Umbilical cord (tissue), 2 donors: ENCODE data around the gene URB2. TPM values are rescaled to one million over a fixed set of nuclear protein-coding genes. Genes with fewer than 3 reads are reported as not detected.
A peak's percentile ranks its signal among the peaks of the same experiment; 100 is the strongest.

Source experiments
- DNase-seq: peaks from one replicate; pipeline ENCODE4 v3.0.0-alpha.2; 2015; ENCODE audit warnings: low spot score
- total RNA-seq: library from RNA; depleted of rRNA; stranded (reverse); fragments of >200 nt; gene quantifications from one replicate; pipeline ENCODE4 v1.2.3, GENCODE V29; 2014; ENCODE audit warnings: low replicate concordance; ENCODE audit not compliant: insufficient read depth

The URB2 gene
- total RNA-seq, 1 donor from 2014 or later, result 8.7 TPM

DNA sequence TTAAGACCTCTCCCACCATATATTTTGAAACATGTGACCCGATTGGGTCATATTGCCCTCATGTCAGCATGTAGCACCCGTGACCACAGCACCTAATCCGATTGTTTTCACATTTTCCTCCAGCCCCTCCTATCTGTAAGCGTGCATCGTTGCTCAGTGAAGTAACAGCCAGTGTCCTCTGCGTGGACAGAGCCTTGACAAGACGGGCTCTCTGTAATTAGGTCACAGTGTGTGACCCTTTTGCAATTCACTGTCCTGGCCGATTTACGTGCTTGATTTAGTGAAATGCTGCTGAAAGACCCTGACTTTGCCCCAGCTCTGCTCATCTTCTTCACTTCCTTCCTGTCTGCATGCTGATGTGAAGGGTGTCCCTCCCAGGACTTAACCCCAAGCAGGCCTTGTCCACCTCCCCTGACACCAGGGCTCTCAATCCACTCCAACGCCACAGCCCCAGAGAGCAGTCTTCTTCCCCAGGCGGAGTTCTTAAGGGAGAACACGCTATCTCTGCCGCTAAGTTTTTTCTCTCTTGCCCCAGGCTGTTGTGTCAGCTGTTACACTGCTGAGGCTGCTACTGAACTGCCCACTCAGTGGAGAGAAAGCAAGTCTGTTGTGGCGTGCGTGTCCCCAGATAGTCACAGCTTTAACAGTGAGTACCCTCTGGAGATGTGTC lies 19.4 kb downstream of the URB2 start:
- no peak for DNase-seq

GRCh38 chr1:229648406-229648805 lies 22.4 kb downstream of the URB2 start:
- no peak for DNase-seq

DNA sequence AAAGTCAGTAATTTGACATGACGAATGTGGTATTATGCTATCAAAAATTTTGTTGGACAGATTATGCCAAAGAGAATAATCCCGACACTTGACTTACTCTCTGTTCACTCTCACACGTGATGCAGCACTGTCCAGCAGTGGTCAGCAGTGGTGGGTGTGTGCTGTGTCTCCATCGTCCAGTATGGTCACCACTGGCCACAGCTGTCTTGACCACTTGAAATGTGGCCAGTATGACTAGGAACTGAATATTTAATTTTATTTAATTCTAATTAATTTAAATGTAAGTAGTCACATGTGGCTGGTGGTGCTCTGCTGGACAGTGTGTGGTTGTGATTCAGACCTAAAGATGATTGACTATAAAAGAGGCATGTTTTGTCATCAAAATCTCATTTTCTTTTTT lies 24.0 kb downstream of the URB2 start:
- DNase-seq, result no peak

GRCh38 chr1:229651546-229651945 lies 25.5 kb downstream of the URB2 start:
- no peak for DNase-seq

GRCh38 chr1:229653420-229653819 lies 27.4 kb downstream of the URB2 start:
- DNase-seq, result no peak

DNA sequence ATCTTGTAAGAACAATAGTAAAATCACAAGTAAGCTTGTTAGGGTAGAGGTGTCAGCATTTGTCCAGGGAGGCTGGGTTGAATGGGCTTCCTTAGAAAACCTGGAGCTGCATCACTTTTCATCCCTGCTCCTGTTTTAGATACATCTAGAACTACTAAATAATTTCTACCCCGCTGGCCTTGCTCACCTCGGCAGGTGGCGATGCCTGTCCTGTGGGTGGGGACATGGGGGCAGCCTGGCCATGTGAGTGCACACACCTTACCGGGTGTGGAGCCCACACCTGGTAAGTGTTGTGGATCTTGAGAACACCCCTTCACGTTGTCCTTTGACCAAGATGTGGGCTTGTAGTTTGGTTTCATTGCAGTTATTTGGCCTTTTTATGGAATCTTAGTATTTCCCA lies 29.7 kb downstream of the URB2 start:
- no peak for DNase-seq

DNA sequence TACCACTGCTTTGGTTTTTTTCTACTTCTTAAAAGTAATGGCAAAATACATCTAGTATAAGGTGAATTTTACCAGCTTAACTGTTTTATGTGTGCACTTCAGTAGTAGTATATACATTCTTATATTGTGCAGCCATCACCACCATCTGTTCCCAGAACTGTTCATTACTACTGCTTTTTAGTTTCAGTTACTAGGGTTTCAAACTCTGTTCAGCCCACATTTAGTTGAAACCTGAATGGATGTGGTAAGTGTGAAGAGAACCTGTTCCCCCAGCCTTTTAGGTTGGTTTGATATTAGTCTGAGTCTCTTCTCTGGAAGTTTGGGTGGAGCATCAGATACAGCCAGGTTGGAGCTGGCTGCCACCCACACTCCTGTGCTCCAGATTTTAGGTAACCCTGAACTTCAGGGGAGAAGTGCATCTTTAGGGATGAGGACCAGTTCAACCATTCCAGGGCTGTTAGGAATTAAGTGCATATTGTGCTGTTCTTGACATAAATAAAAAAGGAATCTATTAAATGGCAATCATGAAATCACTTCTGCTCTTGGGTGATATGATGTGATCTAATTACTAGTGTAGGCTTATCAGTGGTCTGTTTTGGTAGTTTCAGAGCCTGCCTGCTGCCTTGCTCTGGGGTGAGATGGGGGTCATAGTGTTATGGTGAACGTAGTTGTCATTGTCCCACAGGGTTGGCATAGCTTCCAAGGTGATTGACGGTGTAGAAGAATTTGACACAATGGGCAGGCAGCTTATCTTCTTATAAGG lies 32.1 kb downstream of the URB2 start:
- no peak for DNase-seq

DNA sequence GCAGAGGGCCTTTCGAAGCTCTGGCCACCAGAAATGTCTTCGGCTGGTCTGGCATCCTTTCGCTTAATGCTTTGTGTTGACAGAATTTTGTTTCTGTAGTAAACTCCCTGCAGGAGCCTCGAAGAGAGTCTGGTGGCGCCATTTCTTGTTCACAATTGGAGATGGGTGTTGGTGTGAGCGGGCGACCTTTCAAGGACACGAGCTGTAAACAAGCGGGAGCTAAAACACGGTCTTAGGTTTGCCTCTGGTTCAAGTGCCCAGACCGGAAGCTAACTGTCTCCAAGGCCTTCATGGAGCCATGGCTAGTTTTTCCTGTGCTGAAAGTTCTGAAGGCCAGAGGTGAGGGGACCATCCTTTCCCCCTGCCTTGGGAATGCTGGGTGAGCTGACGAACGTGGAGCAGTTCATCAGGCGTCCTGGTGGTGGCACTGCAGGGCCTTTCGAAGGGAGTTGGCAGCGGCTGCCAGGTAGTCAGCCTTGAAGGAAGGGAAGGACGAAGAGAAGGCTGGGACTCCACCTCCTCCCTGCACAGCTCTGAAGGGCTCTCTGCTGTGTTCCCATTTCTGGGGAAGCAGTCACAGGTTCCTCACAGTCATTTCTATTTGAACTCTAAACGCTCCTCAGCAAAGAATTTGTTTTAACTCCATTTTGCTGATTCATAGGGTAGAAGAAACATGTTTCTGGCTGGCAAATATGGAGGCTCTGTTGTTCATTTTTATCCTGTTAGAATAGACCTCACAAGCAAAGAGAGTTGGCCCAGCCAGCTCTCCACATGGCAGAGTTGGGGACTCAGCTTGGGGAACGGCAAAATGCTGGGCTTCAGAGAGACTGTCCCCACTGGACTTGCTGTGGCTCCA lies 35.2 kb downstream of the URB2 start:
- peak; percentile 76 for DNase-seq

DNA sequence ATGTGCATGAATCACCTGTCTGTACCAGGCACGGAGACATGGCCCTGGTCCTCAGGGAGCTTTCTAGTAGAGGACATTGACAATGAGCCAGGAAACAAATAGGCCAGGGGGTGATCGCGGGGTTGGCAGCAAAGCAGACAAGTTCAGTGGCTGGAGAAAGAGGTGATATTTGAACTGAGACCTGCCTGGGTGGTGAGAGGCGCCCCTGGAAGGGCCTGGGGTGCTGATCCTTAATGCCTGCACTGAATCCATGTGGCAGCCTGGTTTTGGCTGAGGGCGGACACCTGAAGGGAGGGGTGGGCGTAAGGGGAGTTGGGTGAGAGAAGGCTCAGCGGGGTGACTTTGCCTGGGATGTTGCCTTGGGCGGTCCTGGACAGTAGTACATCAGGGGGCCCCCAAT lies 35.9 kb downstream of the URB2 start:
- no peak for DNase-seq

DNA sequence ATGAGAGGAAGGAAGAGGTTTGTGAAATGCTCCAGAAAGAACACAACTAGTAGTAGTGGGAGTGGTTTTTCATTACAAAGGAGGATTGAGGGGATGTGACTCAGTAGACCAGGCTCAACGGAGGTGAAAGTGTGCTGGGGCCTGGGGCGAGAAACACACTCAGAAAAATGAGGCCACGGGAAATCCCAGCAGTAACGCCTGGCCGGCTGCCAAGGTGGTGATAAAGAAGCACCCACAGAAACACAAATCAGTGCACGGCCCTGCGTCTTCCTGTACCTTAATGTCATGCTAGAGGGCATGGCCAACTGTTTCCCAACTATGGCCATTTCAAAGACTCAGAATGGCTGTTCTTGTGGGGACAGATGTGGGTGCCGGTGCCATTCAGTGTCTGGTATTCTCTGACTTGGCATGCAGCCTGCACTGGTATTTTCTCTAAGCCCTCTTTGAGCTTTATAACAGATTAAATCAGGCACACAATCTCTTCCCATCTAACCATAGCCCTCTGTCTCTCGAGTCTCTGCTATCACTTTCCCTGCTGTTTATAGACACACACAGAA lies 38.2 kb downstream of the URB2 start:
- DNase-seq, result peak; percentile 30

DNA sequence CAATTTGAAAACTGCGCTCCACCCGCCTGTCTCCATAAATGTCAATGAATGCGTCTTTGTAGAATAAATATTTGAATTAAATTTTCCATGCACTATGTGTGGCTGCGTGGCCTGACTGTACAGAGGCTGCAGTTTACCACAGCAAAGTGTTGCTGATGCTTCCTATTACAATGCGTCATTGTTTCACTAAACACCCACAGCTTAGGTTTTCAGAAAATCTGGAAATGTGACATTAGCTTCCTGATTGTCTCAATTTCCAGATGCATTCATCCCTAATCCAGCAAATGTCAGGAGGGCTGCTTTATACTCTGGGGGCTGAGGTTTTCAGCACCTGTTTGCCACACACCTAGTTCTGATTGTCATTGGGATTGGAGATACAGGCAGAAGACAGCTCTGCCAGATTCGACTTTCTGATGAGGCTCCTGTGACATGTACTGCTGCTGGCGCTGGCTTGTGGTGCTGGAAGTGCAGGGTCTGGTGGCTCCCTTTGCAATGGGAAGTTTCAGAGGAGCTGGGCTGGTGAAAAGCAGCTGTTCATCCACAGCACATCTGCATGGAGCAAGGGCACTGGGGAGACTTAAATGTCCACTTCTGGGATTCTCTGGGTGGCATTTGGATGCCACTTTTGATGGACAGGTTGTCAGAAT lies 40.0 kb downstream of the URB2 start:
- no peak for DNase-seq

DNA sequence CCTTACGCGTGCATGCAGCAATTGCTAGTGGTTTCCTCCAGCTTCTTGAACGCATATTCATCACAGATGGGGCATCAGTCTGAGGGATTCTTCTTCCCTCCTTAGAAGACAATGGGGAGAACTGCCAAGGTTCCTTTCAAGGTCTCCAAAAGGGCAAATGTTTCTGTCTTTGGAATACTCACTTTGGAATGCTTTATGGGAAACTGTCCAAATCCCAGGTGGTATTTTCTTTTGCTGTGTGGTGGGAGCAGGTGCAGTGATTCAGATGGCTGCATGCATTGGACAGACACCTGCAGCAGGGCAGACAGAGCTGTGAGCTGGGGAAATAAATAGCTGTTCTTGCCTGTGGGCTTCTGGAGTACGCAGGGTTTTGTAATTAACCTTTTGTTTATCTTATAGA lies 40.5 kb downstream of the URB2 start:
- DNase-seq, result no peak

- no peak for DNase-seq
Observed at GRCh38 chr1:229669333-229669732, 43.3 kb downstream of the URB2 start.

DNA sequence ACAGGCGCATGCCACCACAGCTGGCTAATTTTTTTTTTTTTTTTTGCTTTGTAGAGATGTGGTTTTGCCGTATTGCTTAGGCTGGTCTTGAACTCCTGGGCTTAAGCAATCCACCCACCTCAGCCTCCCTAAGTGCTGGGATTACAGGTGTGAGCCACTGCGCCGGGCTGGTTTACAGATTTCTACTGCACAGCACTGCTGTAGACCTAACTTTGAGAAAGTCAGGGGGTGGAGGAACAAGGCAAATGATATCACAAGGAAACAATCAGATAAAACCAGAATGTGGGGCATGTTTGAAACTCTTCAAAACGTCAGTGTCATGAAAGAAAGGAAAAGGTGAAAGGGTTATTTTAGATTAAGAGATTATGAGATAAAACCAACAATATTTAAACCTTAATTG lies 45.3 kb downstream of the URB2 start:
- no peak for DNase-seq

DNA sequence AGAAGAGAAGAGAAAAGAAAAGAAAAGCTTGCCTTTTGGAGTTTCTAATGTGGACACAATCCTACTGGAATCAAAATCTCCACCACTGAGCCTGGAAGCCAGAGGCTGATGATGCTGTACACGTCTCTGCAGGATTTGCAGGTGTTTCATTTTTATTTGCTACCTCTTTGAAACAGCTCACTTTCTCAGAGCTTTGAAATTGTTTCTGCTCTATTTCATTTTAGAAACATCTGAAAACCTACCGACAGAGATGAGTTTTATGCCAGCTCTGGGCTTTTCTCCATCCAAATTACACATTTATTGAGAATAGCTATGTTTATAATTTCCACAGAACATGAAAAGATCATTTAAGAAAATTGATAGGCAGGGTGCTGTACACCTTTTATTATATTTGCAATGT lies 46.2 kb downstream of the URB2 start:
- DNase-seq, result no peak

DNA sequence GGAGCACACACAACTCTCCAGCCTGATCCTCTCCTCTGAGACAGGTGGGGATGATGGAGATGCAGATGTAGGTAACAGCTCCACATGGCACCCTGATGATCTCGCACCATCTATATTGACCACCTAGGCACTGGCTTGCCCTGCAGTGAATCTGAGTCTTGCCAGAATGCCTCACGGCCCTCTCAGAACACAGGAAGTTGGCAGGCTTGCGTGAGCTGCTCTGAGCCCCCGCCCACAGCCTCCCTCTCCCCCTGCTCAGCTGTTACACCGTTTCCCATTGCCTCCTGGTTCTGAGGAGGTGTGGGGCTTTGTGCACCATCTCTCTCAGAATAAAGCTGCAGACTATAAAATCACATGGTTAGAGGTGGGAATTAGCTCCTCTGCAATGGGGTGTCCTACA lies 48.0 kb downstream of the URB2 start:
- no peak for DNase-seq

DNA sequence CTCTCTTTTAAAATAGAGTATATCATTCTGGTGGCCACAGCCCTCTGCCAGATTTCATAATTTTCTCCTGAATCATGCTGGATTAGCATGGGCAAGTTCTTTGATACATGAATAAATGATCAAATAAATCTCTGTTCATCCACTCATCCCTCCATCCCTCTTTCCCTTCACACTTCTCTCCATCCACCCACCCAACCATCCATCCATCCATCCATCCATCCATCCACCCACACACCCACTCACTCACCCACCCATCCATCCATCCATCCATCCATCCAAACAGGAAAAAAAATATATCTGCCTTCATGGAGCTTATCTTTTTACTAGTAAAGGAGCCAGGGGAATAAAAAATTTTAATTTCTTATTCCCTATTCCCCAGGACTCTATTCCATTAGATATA lies 49.3 kb downstream of the URB2 start:
- DNase-seq, result no peak

- no peak for DNase-seq
Observed at GRCh38 chr1:229685149-229685548, 59.1 kb downstream of the URB2 start.

DNA sequence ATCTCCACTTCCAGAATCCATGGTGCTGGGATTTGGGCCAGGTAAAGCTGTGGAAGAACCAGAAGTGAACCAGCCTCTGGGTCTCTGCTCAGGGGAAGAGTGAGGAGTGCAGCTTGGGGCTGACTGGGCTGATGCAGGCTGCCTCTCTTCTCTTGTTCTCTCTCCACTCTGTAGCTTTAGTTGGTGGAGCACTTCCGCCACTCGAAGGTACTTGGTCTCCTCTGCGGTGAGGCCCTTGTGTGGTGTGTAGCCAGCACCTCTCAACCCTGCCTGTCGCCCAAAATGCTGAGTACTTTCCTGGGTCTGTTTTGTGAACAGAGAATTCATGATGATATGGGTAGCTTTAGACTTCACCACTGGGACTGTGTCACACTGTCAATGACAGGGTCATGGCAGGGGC lies 63.2 kb downstream of the URB2 start:
- DNase-seq, result no peak

DNA sequence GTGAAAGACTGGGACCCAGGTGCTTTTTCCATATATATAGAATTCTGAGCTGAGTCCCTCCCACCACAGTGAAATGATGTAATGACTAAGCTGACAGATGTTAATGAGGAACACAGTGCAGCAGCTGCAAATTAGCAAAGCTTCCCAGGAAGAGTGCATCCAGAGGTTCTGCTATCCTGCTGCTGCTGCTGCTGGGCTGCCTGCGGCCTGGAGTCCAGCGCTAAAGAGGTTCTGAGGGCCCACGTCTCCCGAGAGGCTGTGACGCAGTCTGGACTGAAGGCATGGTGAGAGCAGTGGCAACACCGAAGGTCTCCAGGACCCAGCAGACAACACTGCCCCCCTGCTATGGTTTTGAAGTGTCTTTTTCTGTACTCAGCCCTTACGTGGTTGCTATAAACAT lies 63.9 kb downstream of the URB2 start:
- DNase-seq, result no peak

GRCh38 chr1:229690662-229691061 lies 64.6 kb downstream of the URB2 start:
- no peak for DNase-seq

DNA sequence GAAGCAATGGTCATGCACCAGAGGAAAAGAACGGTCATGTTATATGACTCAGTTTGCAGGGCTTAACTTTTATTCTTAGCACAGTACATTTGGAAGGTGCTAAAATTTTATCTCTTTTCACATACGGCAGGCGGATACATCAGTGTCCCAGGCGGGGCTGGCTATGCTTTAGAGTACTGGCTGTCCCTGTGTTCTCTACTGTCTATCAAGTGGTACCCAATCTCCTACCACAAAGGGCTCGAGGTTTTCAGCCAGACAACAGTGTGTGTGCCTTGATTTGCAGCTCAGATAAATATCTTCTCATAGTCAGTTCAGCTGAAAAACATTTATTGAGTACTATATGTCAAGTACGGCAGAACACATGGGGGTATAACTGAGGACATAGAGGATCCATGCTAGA lies 65.3 kb downstream of the URB2 start:
- DNase-seq, result no peak
